ENCODE data around the gene MAPKAP1. TPM values are rescaled to one million over a fixed set of nuclear protein-coding genes. Genes with fewer than 3 reads are reported as not detected.

The MAPKAP1 gene
- total RNA-seq, 4 donors from 2014 or later, result 87.1 to 114 (median 111) TPM

DNA sequence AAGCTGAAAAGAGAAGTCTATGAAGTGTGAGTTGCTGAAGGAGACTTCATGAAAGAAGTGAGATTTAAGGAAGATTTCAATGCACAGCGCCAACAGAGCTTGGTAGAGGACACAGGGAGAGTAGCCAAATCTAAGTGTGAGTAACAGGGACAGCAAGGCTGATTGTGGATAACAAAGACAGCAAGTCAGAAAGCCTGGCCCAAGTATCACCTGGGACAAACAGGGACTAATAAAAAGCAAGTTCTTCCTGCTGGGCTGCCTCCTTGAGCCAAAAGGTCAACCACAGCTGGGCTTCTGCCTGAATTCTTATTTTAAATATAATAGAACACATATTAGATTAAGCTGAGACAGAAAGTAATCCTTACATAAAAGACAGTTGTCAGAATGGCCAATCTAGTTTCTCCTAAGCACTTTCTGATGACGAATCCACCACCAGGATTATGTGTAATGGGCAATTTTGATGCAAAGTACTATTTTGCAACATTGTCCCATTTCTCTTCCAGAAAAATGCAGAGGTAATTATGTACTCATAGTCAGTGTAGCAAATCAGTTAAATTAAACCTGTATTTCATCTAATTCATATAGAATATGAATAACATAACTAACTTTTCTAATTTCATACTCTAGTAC, 73.8 kb downstream of the MAPKAP1 start:
- WGBS, 2 donors, result 80 to 88% methylated on average over 2 of the region's 2 CpGs

DNA sequence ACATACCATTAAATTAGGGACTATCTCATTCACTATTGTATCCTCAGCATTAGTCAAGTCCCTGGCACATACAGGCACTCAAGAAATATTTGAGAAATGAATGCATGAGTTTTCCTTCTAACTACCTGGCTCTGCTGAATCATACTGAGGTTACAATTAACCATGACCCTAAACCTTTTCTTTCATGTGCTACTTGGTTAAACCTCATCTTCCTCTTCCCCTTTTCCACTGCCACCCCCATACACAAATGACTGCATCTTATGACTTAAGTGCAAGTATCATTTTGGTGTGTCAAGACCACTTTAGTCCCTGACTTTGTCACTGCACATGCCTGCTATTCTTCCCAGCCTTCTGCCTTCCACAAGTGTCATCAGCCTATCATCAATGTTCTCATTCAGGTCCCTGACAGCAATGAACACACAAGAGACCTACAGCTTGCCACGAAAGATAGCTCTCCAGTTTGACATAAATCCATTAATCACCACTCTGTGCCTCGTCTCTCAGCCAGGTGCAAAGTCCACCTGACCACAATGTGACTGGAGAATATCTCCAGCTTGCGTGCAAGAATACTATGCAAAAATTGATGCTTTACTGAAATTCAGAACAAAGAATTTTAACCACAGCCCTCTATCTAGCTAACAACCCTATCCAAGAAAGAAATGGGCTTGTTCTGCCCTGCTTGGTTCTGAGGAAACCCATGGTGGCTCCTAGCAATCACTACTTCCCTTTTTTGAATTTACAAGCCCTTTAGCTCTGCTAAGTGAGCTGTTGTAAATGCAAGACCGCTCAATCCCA, 74.5 kb downstream of the MAPKAP1 start:
- no peaks in the 10 kb centered on the region for H3K9me3 ChIP-seq
- peaks cover 0 to 19% of the 10 kb centered on the region in 2 donors for H3K4me1 ChIP-seq
- WGBS, 2 donors, result 84 to 99% methylated on average over 4 of the region's 4 CpGs
- intact Hi-C loops (cut with DNase I), result no loop called here
- no peak overlapping the region for H3K27ac ChIP-seq
- no peak for TF ChIP-seq POLR2A (IDR thresholded peaks at IDR 0.05)
- TF ChIP-seq, protein P1, sequence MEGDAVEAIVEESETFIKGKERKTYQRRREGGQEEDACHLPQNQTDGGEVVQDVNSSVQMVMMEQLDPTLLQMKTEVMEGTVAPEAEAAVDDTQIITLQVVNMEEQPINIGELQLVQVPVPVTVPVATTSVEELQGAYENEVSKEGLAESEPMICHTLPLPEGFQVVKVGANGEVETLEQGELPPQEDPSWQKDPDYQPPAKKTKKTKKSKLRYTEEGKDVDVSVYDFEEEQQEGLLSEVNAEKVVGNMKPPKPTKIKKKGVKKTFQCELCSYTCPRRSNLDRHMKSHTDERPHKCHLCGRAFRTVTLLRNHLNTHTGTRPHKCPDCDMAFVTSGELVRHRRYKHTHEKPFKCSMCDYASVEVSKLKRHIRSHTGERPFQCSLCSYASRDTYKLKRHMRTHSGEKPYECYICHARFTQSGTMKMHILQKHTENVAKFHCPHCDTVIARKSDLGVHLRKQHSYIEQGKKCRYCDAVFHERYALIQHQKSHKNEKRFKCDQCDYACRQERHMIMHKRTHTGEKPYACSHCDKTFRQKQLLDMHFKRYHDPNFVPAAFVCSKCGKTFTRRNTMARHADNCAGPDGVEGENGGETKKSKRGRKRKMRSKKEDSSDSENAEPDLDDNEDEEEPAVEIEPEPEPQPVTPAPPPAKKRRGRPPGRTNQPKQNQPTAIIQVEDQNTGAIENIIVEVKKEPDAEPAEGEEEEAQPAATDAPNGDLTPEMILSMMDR (IDR thresholded peaks at IDR 0.05), result no peak
- H3K36me3 ChIP-seq, result no peaks in the 10 kb centered on the region
- no peaks in the 10 kb centered on the region for H3K27me3 ChIP-seq
- DNase-seq, result no peak
- H3K4me3 ChIP-seq (replicated peaks in 1 of 3), result no peak overlapping the region

More for the DNA sequence above, 73.8 kb downstream of the MAPKAP1 start:
- intact Hi-C loops (cut with DNase I), result no loop called here
- H3K27me3 ChIP-seq, result no peaks in the 10 kb centered on the region
- no peaks in the 10 kb centered on the region for H3K36me3 ChIP-seq
- H3K9me3 ChIP-seq, result no peaks in the 10 kb centered on the region
- peaks cover 0 to 19% of the 10 kb centered on the region in 2 donors for H3K4me1 ChIP-seq
- H3K27ac ChIP-seq, result no peak overlapping the region
- TF ChIP-seq POLR2A (IDR thresholded peaks at IDR 0.05), result no peak
- TF ChIP-seq, protein P1 (IDR thresholded peaks at IDR 0.05), result no peak
- no peak for DNase-seq
- H3K4me3 ChIP-seq (replicated peaks in 1 of 3), result no peak overlapping the region

DNA sequence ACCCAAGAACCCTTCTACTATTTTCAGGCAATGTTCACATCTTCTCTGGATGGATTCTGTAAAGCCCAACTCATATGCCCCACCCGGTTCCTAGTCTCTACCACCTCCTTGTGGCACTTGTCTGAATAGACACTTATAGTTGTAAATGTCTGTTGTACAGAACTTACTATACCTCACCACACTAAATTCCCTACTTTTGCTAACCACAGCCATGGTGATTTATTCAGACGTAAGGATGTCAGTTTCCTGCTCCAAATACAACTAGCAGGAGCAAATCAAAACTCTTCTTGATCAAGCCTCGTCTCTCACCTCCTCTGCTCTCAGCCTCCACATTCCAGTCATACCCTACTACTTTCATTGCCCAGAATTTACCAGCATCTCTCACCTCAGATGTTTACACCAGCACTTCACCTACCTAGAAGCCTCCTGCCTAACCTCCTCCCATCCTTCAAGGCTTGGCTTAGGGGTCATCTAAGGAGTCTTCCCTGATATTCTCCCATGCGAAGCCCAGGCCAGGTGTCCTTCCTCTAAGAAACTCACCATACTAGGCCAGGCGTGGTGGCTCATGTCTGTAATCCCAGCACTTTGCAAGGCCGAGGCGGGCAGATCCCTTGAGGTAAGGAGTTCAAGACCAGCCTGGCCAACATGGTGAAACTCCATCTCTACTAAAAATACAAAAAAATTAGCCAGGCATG, 75.5 kb downstream of the MAPKAP1 start:
- Histone ChIP-seq H3K4me3 (replicated peaks in 1 of 3) (no peak overlapping the region), H3K9me3 (no peaks in the 10 kb centered on the region), H3K36me3 (no peaks in the 10 kb centered on the region), H3K4me1 (peaks cover 0 to 19% of the 10 kb centered on the region in 2 donors), H3K27me3 (no peaks in the 10 kb centered on the region), H3K27ac (no peak overlapping the region)
- intact Hi-C loops (cut with DNase I), result loop anchor here (2.0 kb wide), 1 partner anchor 223 kb away; no protein-coding TSS in a partner anchor
- no peak for TF ChIP-seq POLR2A (IDR thresholded peaks at IDR 0.05)
- TF ChIP-seq, protein P1 (IDR thresholded peaks at IDR 0.05), result peak in 5 of 6 experiments; percentile 47 to 63 (median 58)
- WGBS, 2 donors, result 78 to 79% methylated on average over 7 of the region's 7 CpGs
- peak in 1 of 2 donors; percentile 30 for DNase-seq

DNA sequence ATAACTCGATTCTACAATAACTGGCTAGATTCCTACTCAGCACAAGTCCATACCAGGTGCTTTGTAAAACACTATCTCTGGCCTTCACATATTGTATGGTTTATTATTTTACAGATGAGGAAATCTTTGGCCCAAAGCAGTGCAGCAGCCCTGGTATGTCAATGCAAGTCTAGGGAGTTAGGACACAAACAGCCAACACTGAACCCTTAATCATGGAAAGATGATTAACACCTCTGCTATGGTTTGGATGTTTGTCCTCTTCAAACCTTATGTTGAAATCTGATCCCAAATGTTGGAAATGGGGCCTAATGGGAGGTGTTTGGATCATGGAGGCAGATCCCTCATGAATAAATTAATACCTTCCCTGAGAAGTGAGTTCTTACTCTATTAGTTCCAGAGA, 76.6 kb downstream of the MAPKAP1 start:
- Histone ChIP-seq H3K36me3 (no peaks in the 10 kb centered on the region), H3K4me3 (replicated peaks in 1 of 3) (no peak overlapping the region), H3K27me3 (no peaks in the 10 kb centered on the region), H3K27ac (no peak overlapping the region), H3K4me1 (peaks cover 0 to 28% of the 10 kb centered on the region in 2 donors), H3K9me3 (no peaks in the 10 kb centered on the region)
- intact Hi-C loops (cut with DNase I), result loop anchor here (2.0 kb wide), 1 partner anchor 222 kb away; no protein-coding TSS in a partner anchor
- TF ChIP-seq POLR2A (IDR thresholded peaks at IDR 0.05), result no peak
- TF ChIP-seq, protein P1 (IDR thresholded peaks at IDR 0.05), result no peak
- WGBS, 2 donors, result 97 to 100% methylated on average over 1 of the region's 1 CpG
- DNase-seq, result no peak
